Cardiac fibroblast (primary cell): Measurements from ENCODE around the gene ZNF618.

Experiments
- DNase-seq, 2 donors: peaks; one replicate each; pipeline versions ENCODE4 v3.0.0 to v3.0.0-alpha.2; 2010; ENCODE audit warnings: low read depth in 2 of 2
- H3K4me3 ChIP-seq, 2 donors: replicated peaks in 1 of 2; 1 replicate in 1 of 2; 2 replicates in 1 of 2; pipeline ENCODE4 v1.5.1; 2011; ENCODE audit warnings: low read depth in 2 of 2, low read length in 2 of 2, mild to moderate bottlenecking in 2 of 2, moderate library complexity in 1 of 2
- TF ChIP-seq, protein P1 (sequence below): IDR thresholded peaks from one replicate; pipeline ENCODE4 v1.5.1; 2011; ENCODE audit warnings: low read depth, mild to moderate bottlenecking, low read length, inconsistent platforms

Gene ZNF618

DNA sequence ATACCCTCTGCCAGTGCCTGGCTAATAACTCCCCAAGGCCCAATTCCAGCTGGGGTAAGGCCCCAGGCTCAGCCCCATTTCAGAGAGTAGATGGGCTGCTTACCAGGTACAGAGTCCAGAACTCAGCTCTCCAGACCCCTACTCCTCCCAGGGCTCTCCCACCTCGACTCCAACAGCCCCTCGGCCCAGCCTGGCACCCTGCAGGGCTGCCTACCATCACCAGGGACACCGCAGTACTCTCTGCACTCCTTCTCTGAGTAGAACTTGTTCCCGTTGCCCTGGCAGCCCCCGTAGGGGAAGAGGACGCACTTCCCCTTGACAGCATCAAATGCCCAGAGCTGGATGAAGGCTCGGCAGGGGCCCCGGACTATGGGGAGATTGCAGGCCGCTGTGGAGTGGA is 184.6 kb downstream of the ZNF618 start:
- TF ChIP-seq, protein P1, sequence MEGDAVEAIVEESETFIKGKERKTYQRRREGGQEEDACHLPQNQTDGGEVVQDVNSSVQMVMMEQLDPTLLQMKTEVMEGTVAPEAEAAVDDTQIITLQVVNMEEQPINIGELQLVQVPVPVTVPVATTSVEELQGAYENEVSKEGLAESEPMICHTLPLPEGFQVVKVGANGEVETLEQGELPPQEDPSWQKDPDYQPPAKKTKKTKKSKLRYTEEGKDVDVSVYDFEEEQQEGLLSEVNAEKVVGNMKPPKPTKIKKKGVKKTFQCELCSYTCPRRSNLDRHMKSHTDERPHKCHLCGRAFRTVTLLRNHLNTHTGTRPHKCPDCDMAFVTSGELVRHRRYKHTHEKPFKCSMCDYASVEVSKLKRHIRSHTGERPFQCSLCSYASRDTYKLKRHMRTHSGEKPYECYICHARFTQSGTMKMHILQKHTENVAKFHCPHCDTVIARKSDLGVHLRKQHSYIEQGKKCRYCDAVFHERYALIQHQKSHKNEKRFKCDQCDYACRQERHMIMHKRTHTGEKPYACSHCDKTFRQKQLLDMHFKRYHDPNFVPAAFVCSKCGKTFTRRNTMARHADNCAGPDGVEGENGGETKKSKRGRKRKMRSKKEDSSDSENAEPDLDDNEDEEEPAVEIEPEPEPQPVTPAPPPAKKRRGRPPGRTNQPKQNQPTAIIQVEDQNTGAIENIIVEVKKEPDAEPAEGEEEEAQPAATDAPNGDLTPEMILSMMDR: no peak
- DNase-seq: no peak
- H3K4me3 ChIP-seq: no peak overlapping the region

DNA sequence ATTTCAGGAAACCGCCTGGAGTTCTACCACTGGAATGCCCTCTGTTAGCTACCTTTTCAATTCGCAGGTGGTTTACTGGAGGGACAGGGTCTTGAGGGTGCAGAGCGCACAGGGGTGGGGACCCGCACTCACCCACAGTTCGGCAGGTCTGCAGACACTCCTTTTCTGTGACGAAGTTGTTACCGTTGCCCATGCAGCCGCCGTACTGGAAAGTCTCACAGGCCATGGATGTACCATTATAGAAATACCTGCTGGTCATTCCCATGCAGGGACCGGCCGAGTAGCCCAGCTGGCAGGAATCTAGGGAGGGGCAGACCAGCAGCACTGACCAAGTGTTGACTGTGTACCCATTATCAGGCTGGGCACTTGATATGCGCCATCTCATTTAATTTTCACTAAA is 185.2 kb downstream of the ZNF618 start:
- TF ChIP-seq, protein P1: no peak
- no peak overlapping the region for H3K4me3 ChIP-seq
- DNase-seq: no peak

DNA sequence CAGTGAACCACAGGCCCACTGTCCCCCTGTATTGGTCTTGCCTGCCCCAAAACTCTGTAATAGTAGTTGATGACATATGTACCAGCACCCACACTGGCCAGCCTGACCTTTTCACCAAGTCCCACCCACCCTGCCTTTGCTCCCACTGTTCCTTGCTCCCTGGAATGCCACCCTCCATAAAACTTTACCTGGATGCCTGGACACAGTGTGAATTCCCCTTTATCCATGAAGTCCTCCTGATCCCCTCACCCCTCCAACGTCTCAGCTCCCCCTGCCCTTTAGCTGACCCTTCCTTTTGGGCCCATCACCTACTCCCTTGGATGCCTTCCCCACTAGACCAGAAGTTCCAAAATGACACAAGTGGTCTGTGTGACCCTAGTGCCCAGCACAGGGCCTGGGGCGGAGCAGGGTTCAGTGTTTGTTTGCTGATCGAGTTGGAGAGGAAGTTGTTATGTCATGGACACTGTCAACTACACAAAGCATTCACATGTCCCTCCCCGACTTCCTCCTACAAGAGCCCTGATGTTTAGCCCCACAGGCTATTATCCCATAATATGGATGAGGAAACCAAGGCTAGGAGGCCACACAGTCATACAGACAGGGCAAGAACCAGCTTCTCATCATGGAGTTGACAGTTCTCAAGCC is 185.8 kb downstream of the ZNF618 start:
- no peak overlapping the region for H3K4me3 ChIP-seq
- DNase-seq: no peak
- TF ChIP-seq, protein P1: no peak

DNA sequence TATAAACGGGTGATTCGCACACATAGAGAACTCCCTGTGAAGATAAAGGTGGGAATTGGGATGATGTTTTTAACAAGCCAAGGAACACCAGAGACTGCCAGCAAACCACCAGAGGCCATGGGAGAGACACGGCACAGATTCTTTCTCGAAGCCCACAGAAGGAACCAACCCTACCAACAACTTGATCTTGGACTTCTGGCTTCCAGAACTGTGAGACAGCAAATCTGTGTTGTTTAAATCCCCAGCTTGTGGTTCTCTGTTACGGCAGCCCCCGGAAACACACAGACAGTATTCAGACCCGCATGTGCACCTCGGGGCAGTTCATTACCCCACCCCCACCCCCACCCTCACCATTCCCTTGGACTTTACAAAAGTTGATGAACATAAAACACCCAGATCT is 189.2 kb downstream of the ZNF618 start:
- TF ChIP-seq, protein P1: no peak
- no peak overlapping the region for H3K4me3 ChIP-seq
- DNase-seq: no peak

DNA sequence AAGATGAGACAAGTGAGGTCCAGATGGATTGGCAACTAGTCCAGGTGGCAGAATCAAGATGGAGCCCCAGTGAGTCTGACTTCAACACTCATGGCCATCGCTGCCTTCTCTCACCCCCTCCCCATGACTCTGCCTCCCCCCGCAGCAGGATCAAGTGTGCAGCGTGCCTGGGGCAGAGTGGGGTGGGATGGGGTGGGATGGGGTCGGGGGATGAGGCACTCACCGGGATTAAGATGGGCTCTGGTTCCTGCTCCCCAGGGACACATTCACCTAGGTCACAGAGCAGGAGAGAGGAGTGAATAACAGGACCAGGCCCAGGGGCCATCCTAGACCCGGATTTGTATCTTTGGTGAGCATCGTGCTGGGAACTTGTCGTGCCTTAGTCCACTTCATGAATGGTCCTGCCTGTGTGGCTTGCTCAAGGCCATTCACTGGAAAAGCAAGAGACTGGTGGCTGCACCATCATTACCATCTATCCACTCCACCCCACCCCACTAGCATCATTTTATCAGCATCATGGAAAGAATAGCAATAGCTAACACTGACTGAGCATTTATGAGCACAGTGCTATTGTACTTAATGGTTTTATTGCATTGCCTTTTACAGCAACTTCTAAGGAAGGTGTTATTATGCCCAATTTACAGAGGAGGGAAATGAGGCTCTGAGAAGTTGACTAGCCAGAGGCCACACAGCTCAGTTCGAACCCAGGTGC is 193.5 kb downstream of the ZNF618 start:
- TF ChIP-seq, protein P1: no peak
- no peak for DNase-seq
- H3K4me3 ChIP-seq: no peak overlapping the region

DNA sequence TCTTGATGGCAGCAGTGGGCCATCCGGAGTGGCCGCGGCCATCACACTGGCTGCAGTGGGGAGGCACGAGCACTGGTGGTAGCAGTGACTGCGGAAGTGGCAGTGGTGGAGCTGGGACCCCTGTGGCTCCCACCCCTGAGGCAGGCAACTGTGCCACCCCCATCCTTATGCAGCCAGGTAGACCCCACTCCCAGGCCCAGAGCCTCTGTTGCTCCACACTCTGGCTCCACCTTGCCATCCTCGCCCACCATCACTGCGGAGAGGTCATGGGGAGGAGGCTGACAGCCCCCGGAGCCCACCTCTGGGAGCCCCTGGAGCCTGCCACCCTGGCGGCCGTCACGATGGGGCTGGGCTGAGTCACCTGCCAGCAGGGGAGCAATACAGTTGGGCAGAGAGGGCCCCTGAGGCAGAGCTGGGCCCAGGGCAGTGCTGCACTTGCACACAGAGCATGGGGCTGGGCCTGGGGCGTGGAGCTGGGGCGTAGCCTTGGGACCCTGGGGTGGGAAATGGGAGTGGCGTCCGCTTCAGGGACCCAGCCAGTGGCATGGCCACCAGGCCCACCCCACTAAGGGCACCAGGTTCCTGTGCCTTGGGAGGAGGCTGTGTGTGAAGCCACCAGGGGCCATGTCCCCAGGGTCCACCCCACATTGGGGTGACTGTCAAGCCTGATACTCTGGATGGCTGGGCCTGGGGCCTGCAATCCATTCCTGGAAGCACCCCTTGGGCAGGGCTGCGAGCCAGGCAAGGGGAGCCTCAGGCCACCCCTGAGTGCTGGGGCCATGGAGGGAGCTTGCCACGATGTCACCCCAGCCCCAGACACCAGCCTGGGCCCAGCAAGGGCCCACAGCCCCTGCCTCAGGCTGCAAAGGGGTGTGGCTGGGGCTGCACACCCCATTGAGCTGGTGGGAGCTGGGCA is 194.3 kb downstream of the ZNF618 start:
- no peak for DNase-seq
- TF ChIP-seq, protein P1: no peak
- H3K4me3 ChIP-seq: no peak overlapping the region
